ENCODE measurements around the gene ACE.

Gene ACE

GRCh38 chr17:63537991-63538692 is 61.3 kb downstream of the ACE start:
- H3K4me3 ChIP-seq (ENCODE audit: control insufficient read depth, low read depth, low read length), result no peak overlapping the region
- TF ChIP-seq CTCF (IDR thresholded peaks at IDR 0.05; ENCODE audit: control insufficient read depth, insufficient read depth, low read depth, low read length, missing control alignments), result no peak
- DNase-seq (ENCODE audit: low read depth), result no peak

GRCh38 chr17:63538693-63539595 is 62.1 kb downstream of the ACE start:
- DNase-seq (ENCODE audit: low read depth), result no peak
- no peak for TF ChIP-seq CTCF (IDR thresholded peaks at IDR 0.05; ENCODE audit: control insufficient read depth, insufficient read depth, low read depth, low read length, missing control alignments)
- no peak overlapping the region for H3K4me3 ChIP-seq (ENCODE audit: control insufficient read depth, low read depth, low read length)

GRCh38 chr17:63540590-63540989 is 63.7 kb downstream of the ACE start:
- TF ChIP-seq CTCF (IDR thresholded peaks at IDR 0.05; ENCODE audit: control insufficient read depth, insufficient read depth, low read depth, low read length, missing control alignments), result no peak
- no peak for DNase-seq (ENCODE audit: low read depth)
- no peak overlapping the region for H3K4me3 ChIP-seq (ENCODE audit: control insufficient read depth, low read depth, low read length)

GRCh38 chr17:63542218-63542545 is 65.3 kb downstream of the ACE start:
- DNase-seq (ENCODE audit: low read depth), result no peak
- no peak overlapping the region for H3K4me3 ChIP-seq (ENCODE audit: control insufficient read depth, low read depth, low read length)
- no peak for TF ChIP-seq CTCF (IDR thresholded peaks at IDR 0.05; ENCODE audit: control insufficient read depth, insufficient read depth, low read depth, low read length, missing control alignments)

GRCh38 chr17:63542942-63543821 is 66.3 kb downstream of the ACE start:
- no peak for TF ChIP-seq CTCF (IDR thresholded peaks at IDR 0.05; ENCODE audit: control insufficient read depth, insufficient read depth, low read depth, low read length, missing control alignments)
- DNase-seq (ENCODE audit: low read depth), result no peak
- H3K4me3 ChIP-seq (ENCODE audit: control insufficient read depth, low read depth, low read length), result no peak overlapping the region

GRCh38 chr17:63543822-63544420 is 67.1 kb downstream of the ACE start:
- H3K4me3 ChIP-seq (ENCODE audit: control insufficient read depth, low read depth, low read length), result no peak overlapping the region
- no peak for TF ChIP-seq CTCF (IDR thresholded peaks at IDR 0.05; ENCODE audit: control insufficient read depth, insufficient read depth, low read depth, low read length, missing control alignments)
- no peak for DNase-seq (ENCODE audit: low read depth)
